Fibroblast of pulmonary artery (primary cell): ENCODE results near the gene AHNAK2.

Source experiments
- DNase-seq: peaks from one replicate; pipeline ENCODE4 v3.0.0-alpha.2; 2010; ENCODE audit warnings: low read depth
- H3K4me3 ChIP-seq: replicated peaks from 2 replicates; pipeline ENCODE4 v1.5.1; 2011; ENCODE audit warnings: low read depth, mild to moderate bottlenecking, control low read depth, low read length, moderate library complexity
- TF ChIP-seq, protein P1 (sequence below): IDR thresholded peaks from 2 replicates; pipeline ENCODE4 v1.5.1; 2011; ENCODE audit warnings: mild to moderate bottlenecking, control low read depth, low read length, inconsistent platforms; ENCODE audit errors: missing control alignments

Gene AHNAK2

GRCh38 chr14:104888489-104889374 is 89.4 kb downstream of the AHNAK2 start:
- TF ChIP-seq, protein P1, sequence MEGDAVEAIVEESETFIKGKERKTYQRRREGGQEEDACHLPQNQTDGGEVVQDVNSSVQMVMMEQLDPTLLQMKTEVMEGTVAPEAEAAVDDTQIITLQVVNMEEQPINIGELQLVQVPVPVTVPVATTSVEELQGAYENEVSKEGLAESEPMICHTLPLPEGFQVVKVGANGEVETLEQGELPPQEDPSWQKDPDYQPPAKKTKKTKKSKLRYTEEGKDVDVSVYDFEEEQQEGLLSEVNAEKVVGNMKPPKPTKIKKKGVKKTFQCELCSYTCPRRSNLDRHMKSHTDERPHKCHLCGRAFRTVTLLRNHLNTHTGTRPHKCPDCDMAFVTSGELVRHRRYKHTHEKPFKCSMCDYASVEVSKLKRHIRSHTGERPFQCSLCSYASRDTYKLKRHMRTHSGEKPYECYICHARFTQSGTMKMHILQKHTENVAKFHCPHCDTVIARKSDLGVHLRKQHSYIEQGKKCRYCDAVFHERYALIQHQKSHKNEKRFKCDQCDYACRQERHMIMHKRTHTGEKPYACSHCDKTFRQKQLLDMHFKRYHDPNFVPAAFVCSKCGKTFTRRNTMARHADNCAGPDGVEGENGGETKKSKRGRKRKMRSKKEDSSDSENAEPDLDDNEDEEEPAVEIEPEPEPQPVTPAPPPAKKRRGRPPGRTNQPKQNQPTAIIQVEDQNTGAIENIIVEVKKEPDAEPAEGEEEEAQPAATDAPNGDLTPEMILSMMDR = no peak
- DNase-seq = no peak
- H3K4me3 ChIP-seq = no peak overlapping the region

- DNase-seq = no peak
- no peak overlapping the region for H3K4me3 ChIP-seq
- TF ChIP-seq, protein P1 = no peak
Observed at GRCh38 chr14:104887623-104888488, 90.3 kb downstream of the AHNAK2 start.
